Testis (tissue), 3 donors: ENCODE data around the gene PITX3. TPM values are rescaled to one million over a fixed set of nuclear protein-coding genes. Genes with fewer than 3 reads are reported as not detected.
"Not testable (repeated sequence)": the region's sequence is repeated elsewhere in the genome, so short reads cannot be mapped to it uniquely, and the experiment has no call there.

Source experiments
- DNase-seq: peaks from one replicate; pipeline ENCODE4 v3.0.0-alpha.2; 2019
- H3K27ac ChIP-seq, 2 donors: fragments of 200-600 bp; sonication (generic); one replicate each; pipeline ENCODE4 v1.5.1; 2019
- H3K27me3 ChIP-seq: fragments of 200-600 bp; sonication (generic); one replicate; pipeline ENCODE4 v1.5.1; 2019
- H3K36me3 ChIP-seq: fragments of 200-600 bp; sonication (generic); one replicate; pipeline ENCODE4 v1.5.1; 2017; ENCODE audit warnings: low read depth; ENCODE audit errors: missing control alignments
- H3K4me1 ChIP-seq: fragments of 200-600 bp; sonication (generic); one replicate; pipeline ENCODE4 v1.5.1; 2019
- H3K4me3 ChIP-seq, 2 donors: fragments of 200-600 bp; sonication (generic); one replicate each; pipeline ENCODE4 v1.5.1; 2017 to 2019
- H3K9me3 ChIP-seq: fragments of 200-600 bp; sonication (generic); one replicate; pipeline ENCODE4 v1.5.1; 2017
- CTCF ChIP-seq, 3 experiments: fragments of 450-650 bp in 2 of 3; fragments of 200-600 bp in 1 of 3; sonication (generic) in 1 of 3; IDR thresholded peaks; one replicate each; pipeline ENCODE4 v1.5.1; 2016 to 2019; ENCODE audit warnings: antibody characterized with exemption in 3 of 3, mild to moderate bottlenecking in 2 of 3, moderate library complexity in 1 of 3
- POLR2A ChIP-seq: fragments of 450-650 bp; IDR thresholded peaks from one replicate; pipeline ENCODE4 v1.6.1; 2017; ENCODE audit warnings: antibody characterized with exemption, mild to moderate bottlenecking, moderate library complexity
- WGBS, 2 donors: methylation state at CpG; one replicate each; pipeline ENCODE4 v1.1.5; 2018; 5-methylcytosine and 5-hydroxymethylcytosine counted together
- intact Hi-C: fragments of 100-400 bp; cut with DNase I; formaldehyde crosslinking; loops from one replicate; pipeline ENCODE4 v1.15.1; 2023; ENCODE audit warnings: low total_unique reads
- polyA plus RNA-seq: library from polyadenylated mRNA; stranded (reverse); fragments of 350-450 nt; fragmentation: Illumina TruSeq; extraction: RNeasy Lipid Tissue Mini Kit (QIAGEN cat#74804); gene quantifications from one replicate; pipeline ENCODE4 v1.2.3, GENCODE V29; 2014; ENCODE audit warnings: low read depth, low replicate concordance; ENCODE audit not compliant: insufficient read depth
- total RNA-seq, 2 donors: library from RNA; depleted of rRNA; stranded (reverse); fragments of >200 nt; gene quantifications; one replicate each; pipeline ENCODE4 v1.2.3, GENCODE V29; 2016

Gene PITX3
- total and polyA plus RNA-seq, 3 donors from 2014 or later = 0.55 to 0.74 (median 0.69) TPM

- DNase-seq = no peak
- intact Hi-C loops = no loop called here
- no peaks in the 10 kb centered on the region for H3K36me3 ChIP-seq
- H3K27ac ChIP-seq = no peak overlapping the region
- no peak for TF ChIP-seq POLR2A
- no peak for TF ChIP-seq CTCF (IDR thresholded peaks at IDR 0.05)
- H3K9me3 ChIP-seq = no peaks in the 10 kb centered on the region
- H3K4me3 ChIP-seq = peak overlapping the region in 1 of 2 donors; percentile 32
- peaks cover 19% of the 10 kb centered on the region for H3K4me1 ChIP-seq
- 38 to 39% methylated on average over 4 to 8 of the region's 8 CpGs for WGBS, 2 donors
- no peaks in the 10 kb centered on the region for H3K27me3 ChIP-seq
These were observed 14.8 kb downstream of the PITX3 start for GRCh38 chr10:102226542-102226870.

GRCh38 chr10:102225646-102226541 is 15.4 kb downstream of the PITX3 start, which contains the start of gene ELOVL3:
Gene ELOVL3, plus strand, starts transcription at chr10:102226299. Its CDS starts 250 bp downstream, at chr10:102226549.
- TF ChIP-seq CTCF (IDR thresholded peaks at IDR 0.05) = peak in 2 of 3 experiments; percentile 2 to 4
- no peak for TF ChIP-seq POLR2A
- DNase-seq = peak; percentile 97
- Histone ChIP-seq H3K4me1 (peaks cover 13% of the 10 kb centered on the region), H3K36me3 (no peaks in the 10 kb centered on the region), H3K27me3 (no peaks in the 10 kb centered on the region), H3K4me3 (peak within 1 kb of the TSS; percentile 29 to 32), H3K27ac (peak within 1 kb of the TSS in 1 of 2 donors; percentile 75), H3K9me3 (no peaks in the 10 kb centered on the region)
- WGBS, 2 donors = 2 to 4% methylated on average over 39 to 47 of the region's 47 CpGs
- intact Hi-C loops = no loop called here

GRCh38 chr10:102222797-102223196 is 18.5 kb downstream of the PITX3 start:
- DNase-seq = no peak
- Histone ChIP-seq H3K27me3 (no peaks in the 10 kb centered on the region), H3K4me3 (no peak overlapping the region), H3K27ac (no peak overlapping the region), H3K4me1 (peaks cover 5% of the 10 kb centered on the region), H3K36me3 (no peaks in the 10 kb centered on the region), H3K9me3 (no peaks in the 10 kb centered on the region)
- intact Hi-C loops = no loop called here
- WGBS, 2 donors = 91 to 92% methylated on average over 5 of the region's 5 CpGs
- TF ChIP-seq CTCF (IDR thresholded peaks at IDR 0.05) = no peak
- TF ChIP-seq POLR2A = no peak

GRCh38 chr10:102220612-102221011 is 20.7 kb downstream of the PITX3 start:
- no peaks in the 10 kb centered on the region for H3K9me3 ChIP-seq
- H3K4me3 ChIP-seq = no peak overlapping the region
- intact Hi-C loops = no loop called here
- no peak overlapping the region for H3K27ac ChIP-seq
- TF ChIP-seq POLR2A = no peak
- no peak for TF ChIP-seq CTCF (IDR thresholded peaks at IDR 0.05)
- no peaks in the 10 kb centered on the region for H3K27me3 ChIP-seq
- H3K4me1 ChIP-seq = no peaks in the 10 kb centered on the region
- H3K36me3 ChIP-seq = no peaks in the 10 kb centered on the region
- no peak for DNase-seq

- H3K27ac ChIP-seq = no peak overlapping the region
- H3K4me3 ChIP-seq = no peak overlapping the region
- WGBS, 2 donors = 72 to 83% methylated on average over 5 of the region's 5 CpGs
- H3K4me1 ChIP-seq = no peaks in the 10 kb centered on the region
- DNase-seq = no peak
- TF ChIP-seq POLR2A (no peak), CTCF (IDR thresholded peaks at IDR 0.05) (no peak)
- H3K27me3 ChIP-seq = no peaks in the 10 kb centered on the region
- intact Hi-C loops = no loop called here
- no peaks in the 10 kb centered on the region for H3K36me3 ChIP-seq
- no peaks in the 10 kb centered on the region for H3K9me3 ChIP-seq
These were observed 21.9 kb downstream of the PITX3 start for GRCh38 chr10:102219370-102219769.

GRCh38 chr10:102213599-102213998 is 27.7 kb downstream of the PITX3 start:
- intact Hi-C loops, H3K27me3 ChIP-seq, H3K4me3 ChIP-seq, DNase-seq, H3K27ac ChIP-seq, H3K4me1 ChIP-seq, H3K9me3 ChIP-seq, H3K36me3 ChIP-seq: not testable (repeated sequence)
- WGBS, 2 donors = 71 to 90% methylated on average over 4 of the region's 4 CpGs
